Measurements from ENCODE around the gene SSC5D. TPM values are rescaled to one million over a fixed set of nuclear protein-coding genes. Genes with fewer than 3 reads are reported as not detected.
A peak's percentile ranks its signal among the peaks of the same experiment; 100 is the strongest.

Gene SSC5D
- total and polyA plus RNA-seq, 2 of the 4 experiments (the other 2 are of a cell fraction), result 1.4 to 19.1 TPM

- intact Hi-C loops (cut with micrococcal nuclease) (no loop called here), in situ Hi-C loops (cut with MboI; ENCODE audit: low sequenced_read_pairs) (no loop called here), dilution Hi-C loops (cut with HindIII; ENCODE audit: low sequenced_read_pairs, unreplicated experiment) (no loop called here)
- Histone ChIP-seq H3K4me3 (ENCODE audit: insufficient read depth, low read depth, low read length) (no peak overlapping the region), H3K14ac (replicated peaks; ENCODE audit: low read depth, low read length) (no peak overlapping the region), H2AFZ (replicated peaks; ENCODE audit: low read length, poor library complexity) (peak overlapping the region; percentile 17), H3K9ac (ENCODE audit: low read depth, low read length) (no peak overlapping the region), H3K4me1 (ENCODE audit: control insufficient read depth, insufficient read depth, low read length) (peaks cover 5% of the 10 kb centered on the region), H3K27ac (ENCODE audit: insufficient read depth, low read length) (no peak overlapping the region), H2BK120ac (ENCODE audit: low read depth, low read length) (no peak overlapping the region), H3K23ac (ENCODE audit: low read depth, low read length) (no peak overlapping the region), H3K9me1 (ENCODE audit: insufficient read depth, low read length) (peaks cover 19% of the 10 kb centered on the region), H2AK9ac (replicated peaks; ENCODE audit: low read depth, low read length, poor library complexity) (no peak overlapping the region), H4K5ac (ENCODE audit: low read depth, low read length) (no peak overlapping the region), H2BK15ac (ENCODE audit: low read depth, low read length) (no peak overlapping the region), H4K20me1 (ENCODE audit: insufficient read depth, low read length) (no peaks in the 10 kb centered on the region), H3K9me3 (ENCODE audit: control insufficient read depth, insufficient read depth, low read length) (no peaks in the 10 kb centered on the region), H3K18ac (ENCODE audit: low read depth, low read length) (no peak overlapping the region), H3K4me2 (ENCODE audit: low read depth, low read length) (no peak overlapping the region), H4K8ac (ENCODE audit: low read depth in 2 of 2, low read length in 2 of 2) (no peak overlapping the region), H3K36me3 (ENCODE audit: control insufficient read depth, insufficient read depth, low read length) (no peaks in the 10 kb centered on the region), H3K56ac (ENCODE audit: extremely low read depth, insufficient read depth, low read length) (no peak overlapping the region), H3K4ac (ENCODE audit: low read depth, low read length) (no peak overlapping the region), H3K79me1 (ENCODE audit: low read depth in 1 of 2, low read length in 2 of 2) (peaks cover 0 to 10% of the 10 kb centered on the region in 2 experiments; a peak in 2 of 4 replicates), H2AK5ac (ENCODE audit: low read depth, low read length) (no peak overlapping the region), H3K27me3 (ENCODE audit: control insufficient read depth, insufficient read depth, low read length) (no peaks in the 10 kb centered on the region), H2BK20ac (ENCODE audit: low read depth, low read length) (no peak overlapping the region), H2BK5ac (ENCODE audit: low read depth, low read length, poor library complexity, severe bottlenecking) (no peak overlapping the region), H4K91ac (ENCODE audit: insufficient read depth, low read depth, low read length) (no peak overlapping the region)
- ATAC-seq (ENCODE audit: low read depth) (no peak), DNase-seq (no peak)
- WGBS, 2 experiments (ENCODE audit: extremely low coverage in 2 of 2, insufficient read length in 1 of 2), result 35% methylated on average over 20 of the region's 29 CpGs; no CpG with 5 or more reads in 1 of the 2 experiments
- TF ChIP-seq, protein P1, sequence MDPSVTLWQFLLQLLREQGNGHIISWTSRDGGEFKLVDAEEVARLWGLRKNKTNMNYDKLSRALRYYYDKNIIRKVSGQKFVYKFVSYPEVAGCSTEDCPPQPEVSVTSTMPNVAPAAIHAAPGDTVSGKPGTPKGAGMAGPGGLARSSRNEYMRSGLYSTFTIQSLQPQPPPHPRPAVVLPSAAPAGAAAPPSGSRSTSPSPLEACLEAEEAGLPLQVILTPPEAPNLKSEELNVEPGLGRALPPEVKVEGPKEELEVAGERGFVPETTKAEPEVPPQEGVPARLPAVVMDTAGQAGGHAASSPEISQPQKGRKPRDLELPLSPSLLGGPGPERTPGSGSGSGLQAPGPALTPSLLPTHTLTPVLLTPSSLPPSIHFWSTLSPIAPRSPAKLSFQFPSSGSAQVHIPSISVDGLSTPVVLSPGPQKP (IDR thresholded peaks at IDR 0.05; ENCODE audit: borderline replicate concordance, low read depth, low read length), result no peak
- TF ChIP-seq RFX5 (IDR thresholded peaks at IDR 0.05; ENCODE audit: low read depth, low read length), result no peak
- CTCF ChIA-PET, result interaction anchor here (1.2 kb wide), 1 partner anchor 22 kb away, joined by 3 read pairs; no protein-coding TSS in a partner anchor
- POLR2A ChIA-PET (ENCODE audit: unreplicated experiment), result interaction anchor here (0.6 kb wide), 1 partner anchor 58 kb away, joined by 5 read pairs; no protein-coding TSS in a partner anchor
- BruUV-seq (replicated peaks), result no TSS peak
These were observed 37.3 kb downstream of the SSC5D start for GRCh38 chr19:55525289-55526101.

Data from IMR-90 (cell line).